Omental fat pad (tissue), 4 donors: ENCODE results near the gene CIAO3. TPM values are rescaled to one million over a fixed set of nuclear protein-coding genes. Genes with fewer than 3 reads are reported as not detected.

Source experiments
- ATAC-seq: fragments of 150-250 bp; one replicate; pipeline ENCODE4 v1.9.1; 2016; ENCODE audit warnings: mild to moderate bottlenecking, moderate library complexity; ENCODE audit not compliant: low FRiP score
- DNase-seq: peaks from one replicate; pipeline ENCODE4 v3.0.0-alpha.2; 2019; ENCODE audit warnings: low spot score
- total RNA-seq, 4 donors: library from RNA; depleted of rRNA; stranded (reverse); fragments of >200 nt; gene quantifications; one replicate each; pipeline ENCODE4 v1.1.0, GENCODE V29; 2016
- TF ChIP-seq, protein P1 (sequence below), 3 donors: fragments of 450-650 bp; IDR thresholded peaks; one replicate each; pipeline ENCODE4 v1.5.1; 2016 to 2017; ENCODE audit warnings: antibody characterized with exemption in 3 of 3, mild to moderate bottlenecking in 3 of 3, moderate library complexity in 2 of 3

Gene CIAO3
- total RNA-seq, 4 donors from 2014 or later = 17.6 to 26.8 (median 22.1) TPM

DNA sequence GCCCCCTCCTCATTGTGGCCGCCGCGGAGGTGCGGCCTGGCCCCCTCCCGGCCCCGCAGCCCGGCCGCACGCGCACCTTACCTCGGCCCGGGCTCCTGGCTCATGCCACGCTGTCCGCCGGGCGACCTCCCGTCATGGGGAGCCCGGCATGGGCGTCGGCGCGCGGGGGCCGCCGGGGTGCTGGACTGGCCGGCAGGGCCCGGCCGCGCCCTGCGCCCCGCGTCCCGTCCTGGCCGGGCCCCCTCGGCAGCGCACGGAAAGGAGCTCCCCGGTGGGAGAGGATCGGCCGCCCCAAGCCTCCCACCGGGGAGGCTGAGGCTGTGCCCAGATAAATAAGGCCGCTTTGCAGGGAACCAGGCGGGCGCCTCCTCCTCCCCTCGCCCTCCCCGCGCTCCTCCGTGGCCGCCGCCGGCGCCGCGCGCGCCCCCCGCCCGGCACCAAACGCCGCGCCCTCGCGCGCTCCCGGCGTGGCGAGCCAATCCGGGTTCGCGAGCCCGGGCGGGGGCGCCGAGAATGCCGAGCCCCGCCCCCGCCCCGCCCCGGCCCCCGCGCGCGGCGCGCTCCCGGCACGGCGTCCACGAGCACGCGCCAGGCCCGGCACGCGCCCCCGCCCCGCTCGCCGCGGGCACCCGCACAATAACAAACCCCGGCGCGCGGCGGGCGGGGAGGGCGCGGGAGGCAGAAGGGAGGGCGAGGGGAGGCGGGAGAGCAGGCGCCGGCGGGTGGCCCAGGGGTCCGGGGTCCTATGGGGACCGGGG lies 35.2 kb downstream of the CIAO3 start, which contains the start of gene FBXL16:
TSS of gene FBXL16 (minus strand) at position 371 of the 758 bp plus-strand sequence. CDS start 8,396 bp downstream, outside the sequence.
- TF ChIP-seq, protein P1, sequence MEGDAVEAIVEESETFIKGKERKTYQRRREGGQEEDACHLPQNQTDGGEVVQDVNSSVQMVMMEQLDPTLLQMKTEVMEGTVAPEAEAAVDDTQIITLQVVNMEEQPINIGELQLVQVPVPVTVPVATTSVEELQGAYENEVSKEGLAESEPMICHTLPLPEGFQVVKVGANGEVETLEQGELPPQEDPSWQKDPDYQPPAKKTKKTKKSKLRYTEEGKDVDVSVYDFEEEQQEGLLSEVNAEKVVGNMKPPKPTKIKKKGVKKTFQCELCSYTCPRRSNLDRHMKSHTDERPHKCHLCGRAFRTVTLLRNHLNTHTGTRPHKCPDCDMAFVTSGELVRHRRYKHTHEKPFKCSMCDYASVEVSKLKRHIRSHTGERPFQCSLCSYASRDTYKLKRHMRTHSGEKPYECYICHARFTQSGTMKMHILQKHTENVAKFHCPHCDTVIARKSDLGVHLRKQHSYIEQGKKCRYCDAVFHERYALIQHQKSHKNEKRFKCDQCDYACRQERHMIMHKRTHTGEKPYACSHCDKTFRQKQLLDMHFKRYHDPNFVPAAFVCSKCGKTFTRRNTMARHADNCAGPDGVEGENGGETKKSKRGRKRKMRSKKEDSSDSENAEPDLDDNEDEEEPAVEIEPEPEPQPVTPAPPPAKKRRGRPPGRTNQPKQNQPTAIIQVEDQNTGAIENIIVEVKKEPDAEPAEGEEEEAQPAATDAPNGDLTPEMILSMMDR (IDR thresholded peaks at IDR 0.05) = no peak
- no peak for ATAC-seq
- DNase-seq = no peak

DNA sequence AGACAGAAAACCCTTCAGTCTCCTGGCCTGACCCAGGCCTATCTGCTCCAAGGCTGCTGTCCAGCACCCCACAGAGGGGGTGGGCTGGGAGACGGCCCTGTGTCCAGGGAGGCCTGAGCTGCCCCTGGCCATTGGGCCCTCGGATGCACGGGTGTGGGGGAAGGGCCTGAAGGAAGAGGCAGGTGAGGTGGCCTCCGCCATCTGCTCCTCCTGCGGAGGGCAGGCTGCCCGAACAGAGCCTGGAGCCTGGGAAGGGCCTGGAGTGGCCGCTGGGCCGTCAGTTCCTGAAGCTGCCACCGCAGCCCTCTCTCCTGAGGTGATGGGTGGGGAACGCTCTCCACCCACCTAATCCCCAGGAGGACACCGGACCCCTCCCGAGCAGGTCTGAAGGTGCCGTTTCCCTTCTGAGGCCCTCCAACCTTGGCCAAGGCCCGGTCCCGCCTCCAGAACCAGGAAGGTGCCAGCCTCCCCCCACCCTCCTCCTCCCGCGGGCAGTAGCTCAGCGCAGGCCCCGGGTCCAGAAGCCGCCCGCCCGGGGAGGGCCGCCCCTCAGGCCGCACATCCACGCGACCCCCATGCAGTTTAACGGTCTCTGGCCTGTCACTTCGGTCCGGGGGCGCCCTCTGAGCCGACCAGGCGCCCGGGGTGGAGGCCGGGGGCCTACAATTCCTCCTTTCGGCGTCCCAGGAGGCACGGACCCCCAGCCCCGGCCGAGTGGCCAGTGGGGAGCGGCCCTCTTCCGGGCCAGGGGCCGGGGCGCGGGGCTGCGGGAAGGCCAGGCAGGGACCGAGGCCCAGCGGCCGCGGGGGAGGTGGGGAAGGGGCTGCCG lies 36.0 kb downstream of the CIAO3 start:
- DNase-seq = no peak
- TF ChIP-seq, protein P1 (IDR thresholded peaks at IDR 0.05) = no peak
- ATAC-seq = no peak

GRCh38 chr16:704047-704446 lies 36.8 kb downstream of the CIAO3 start:
- DNase-seq (no peak), ATAC-seq (no peak)
- TF ChIP-seq, protein P1 (IDR thresholded peaks at IDR 0.05) = no peak

DNA sequence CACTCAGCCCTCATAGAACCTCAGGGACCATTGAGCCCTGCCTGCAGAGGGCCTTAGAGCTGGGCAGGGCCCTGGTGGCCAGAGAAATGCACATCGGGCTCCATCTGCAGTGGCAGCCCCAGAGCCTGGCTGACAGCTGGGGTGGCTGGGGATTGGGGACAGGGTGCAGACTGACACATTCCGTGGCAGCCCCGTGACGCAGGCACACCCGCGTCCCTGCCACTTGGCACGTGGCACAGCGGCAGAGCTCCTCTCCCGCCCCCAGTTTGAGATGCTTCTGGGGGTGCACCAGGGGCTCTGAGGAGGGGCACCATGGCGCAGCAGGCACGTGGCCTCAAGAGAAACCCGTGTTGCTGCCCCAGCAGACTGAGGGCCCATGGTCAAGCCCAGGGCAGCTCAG lies 37.4 kb downstream of the CIAO3 start:
- ATAC-seq (no peak), DNase-seq (no peak)
- TF ChIP-seq, protein P1 (IDR thresholded peaks at IDR 0.05) = no peak

- TF ChIP-seq, protein P1 (IDR thresholded peaks at IDR 0.05) = no peak
- DNase-seq = no peak
- no peak for ATAC-seq
Observed at GRCh38 chr16:702341-702740, 38.5 kb downstream of the CIAO3 start.

DNA sequence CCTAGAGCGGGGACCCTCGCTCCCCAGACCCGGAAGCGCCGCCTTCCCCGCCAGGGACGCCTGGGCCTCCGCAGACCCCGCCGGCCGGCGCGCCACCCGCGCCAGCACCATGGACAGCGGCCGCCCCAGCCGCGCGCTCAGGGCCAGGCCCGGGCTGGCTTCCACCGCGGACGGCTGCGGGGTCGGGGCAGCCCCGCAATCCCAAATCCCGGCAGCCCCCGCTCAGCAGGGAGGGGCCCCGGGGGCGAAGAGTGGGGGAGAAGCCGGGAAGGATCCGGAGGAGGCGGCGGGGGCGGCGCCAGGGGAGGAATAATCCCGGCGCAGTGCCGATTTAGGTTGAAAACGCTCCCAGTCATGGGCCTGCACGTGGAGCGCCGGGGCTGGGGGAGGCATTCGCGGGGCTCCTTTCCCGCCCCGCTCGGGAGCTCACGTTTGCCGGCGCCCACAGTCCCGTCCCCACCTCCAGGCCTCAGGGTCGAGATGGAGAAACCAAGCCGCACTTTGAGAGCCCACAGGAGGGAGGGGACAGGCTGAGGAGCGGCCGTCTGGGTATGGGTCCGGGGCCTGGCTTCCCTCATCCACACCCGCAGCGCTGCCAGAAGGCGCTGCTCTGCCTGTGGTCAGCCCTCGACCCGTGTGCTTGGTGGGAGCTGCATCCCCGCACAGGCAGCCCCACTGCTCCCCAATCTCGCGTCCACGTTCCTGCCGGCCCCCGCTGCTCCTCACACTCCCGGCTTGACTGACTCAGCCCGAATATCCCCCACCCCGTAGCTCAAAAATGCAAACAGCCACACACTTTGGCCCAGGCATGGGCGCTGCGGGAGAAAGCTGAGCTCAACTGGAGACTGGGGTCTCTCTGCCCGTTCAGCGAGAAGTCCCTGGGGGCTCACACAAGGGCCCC lies 39.9 kb downstream of the CIAO3 start:
- DNase-seq = no peak
- TF ChIP-seq, protein P1 (IDR thresholded peaks at IDR 0.05) = no peak
- ATAC-seq = peak; percentile 61
